Mucosa of descending colon (tissue), 3 donors: ENCODE data around the gene TECPR2. TPM values are rescaled to one million over a fixed set of nuclear protein-coding genes. Genes with fewer than 3 reads are reported as not detected.

ENCODE experiments used
- ATAC-seq: fragments of 200-7000 bp; cut with Tn5 transposase; one replicate; pipeline ENCODE4 v1.9.1; 2020; ENCODE audit warnings: mild to moderate bottlenecking, moderate library complexity
- DNase-seq, 3 donors: peaks; one replicate each; pipeline ENCODE4 v3.0.0-alpha.2; 2020
- H3K36me3 ChIP-seq: fragments of 200-600 bp; one replicate; pipeline ENCODE4 v1.8.0; 2021; ENCODE audit warnings: low read depth, mild to moderate bottlenecking
- H3K4me1 ChIP-seq: fragments of 200-600 bp; one replicate; pipeline ENCODE4 v1.8.0; 2021; ENCODE audit warnings: low read depth, mild to moderate bottlenecking
- H3K4me3 ChIP-seq: fragments of 200-600 bp; one replicate; pipeline ENCODE4 v1.8.0; 2021; ENCODE audit warnings: mild to moderate bottlenecking
- H3K9me3 ChIP-seq: fragments of 200-600 bp; one replicate; pipeline ENCODE4 v1.8.0; 2021; ENCODE audit warnings: mild to moderate bottlenecking
- CTCF ChIP-seq: fragments of 200-600 bp; IDR thresholded peaks from one replicate; pipeline ENCODE4 v1.8.0; 2022; ENCODE audit warnings: antibody characterized with exemption, mild to moderate bottlenecking
- intact Hi-C, 2 donors: fragments of 100-400 bp; cut with DNase I in 1 of 2; cut with micrococcal nuclease in 1 of 2; formaldehyde crosslinking; loops; one replicate each; pipeline versions ENCODE4 v1.11.0 to v1.11.1; 2022; cut with DNase I, micrococcal nuclease
- total RNA-seq, 3 donors: library from RNA; stranded (reverse); fragmentation: NEBNext Ultra II Directional in 2 of 3; extraction: Animal tissue kit (Norgen Biotek cat#: 25700) in 2 of 3; gene quantifications; one replicate each; pipeline versions ENCODE4 v1.2.1 to v1.2.4, GENCODE V29; 2021 to 2023
- donor health status: DM: no; HTN: no; CAD: no; lungs with moderate emphysema.
- donor health status: DM: no; HTN: no; CAD: no.
- donor health status: DM: no; HTN: yes; CAD: no.

TECPR2 gene
- total RNA-seq, 3 donors from 2014 or later, result 11.2 to 33.5 (median 21.2) TPM

GRCh38 chr14:102316338-102316742 is 46.4 kb upstream of the TECPR2 start:
- Histone ChIP-seq H3K4me1 (peaks cover 17% of the 10 kb centered on the region), H3K36me3 (no peaks in the 10 kb centered on the region), H3K9me3 (no peaks in the 10 kb centered on the region), H3K4me3 (no peak overlapping the region)
- ATAC-seq, result no peak
- intact Hi-C loops, result loop anchor here (5.0 to 10.0 kb wide), 2 partner anchors 79 to 82 kb away; no protein-coding TSS in a partner anchor
- TF ChIP-seq CTCF, result no peak
- DNase-seq, result peak in 1 of 3 donors; percentile 85

- Histone ChIP-seq H3K4me1 (peaks cover 17% of the 10 kb centered on the region), H3K36me3 (no peaks in the 10 kb centered on the region), H3K9me3 (no peaks in the 10 kb centered on the region), H3K4me3 (peak overlapping the region; percentile 14)
- peak; percentile 83 for ATAC-seq
- DNase-seq, result peak; percentile 93 to 97 (median 95)
- intact Hi-C loops, result loop anchor here (5.0 to 10.0 kb wide), 2 partner anchors 80 to 82 kb away; no protein-coding TSS in a partner anchor
- TF ChIP-seq CTCF, result peak; percentile 77
These were observed 45.8 kb upstream of the TECPR2 start for GRCh38 chr14:102316743-102317563.

GRCh38 chr14:102317564-102318248 is 45.0 kb upstream of the TECPR2 start:
- Histone ChIP-seq H3K4me1 (peaks cover 17% of the 10 kb centered on the region), H3K36me3 (no peaks in the 10 kb centered on the region), H3K4me3 (peak overlapping the region; percentile 14), H3K9me3 (no peaks in the 10 kb centered on the region)
- DNase-seq (peak in 1 of 3 donors; percentile 68), ATAC-seq (peak; percentile 18)
- intact Hi-C loops, result loop anchor here (5.0 to 10.0 kb wide), 2 partner anchors 80 to 83 kb away; no protein-coding TSS in a partner anchor
- no peak for TF ChIP-seq CTCF

GRCh38 chr14:102318781-102319276 is 43.9 kb upstream of the TECPR2 start:
- no peak for TF ChIP-seq CTCF
- no peak for ATAC-seq
- Histone ChIP-seq H3K9me3 (no peaks in the 10 kb centered on the region), H3K36me3 (no peaks in the 10 kb centered on the region), H3K4me3 (no peak overlapping the region), H3K4me1 (peaks cover 12% of the 10 kb centered on the region)
- intact Hi-C loops, result loop anchor here (5.0 to 10.0 kb wide), 2 partner anchors 82 to 84 kb away; no protein-coding TSS in a partner anchor
- DNase-seq, result peak in 1 of 3 donors; percentile 41

GRCh38 chr14:102319351-102320032 is 43.2 kb upstream of the TECPR2 start, which contains the start of gene ZNF839:
Gene ZNF839 (plus strand): TSS chr14:102319746. CDS start chr14:102319766, 20 bp downstream.
- no peaks in the 10 kb centered on the region for H3K9me3 ChIP-seq
- H3K36me3 ChIP-seq, result no peaks in the 10 kb centered on the region
- peak within 1 kb of the TSS; percentile 64 for H3K4me3 ChIP-seq
- intact Hi-C loops, result loop anchor here (5.0 to 10.0 kb wide), 2 partner anchors 82 to 85 kb away; no protein-coding TSS in a partner anchor
- peaks cover 12% of the 10 kb centered on the region for H3K4me1 ChIP-seq
- TF ChIP-seq CTCF, result no peak
- ATAC-seq, result peak; percentile 79
- DNase-seq, result peak; percentile 96
